Stimulated activated naive CD8-positive, alpha-beta T cell treated with anti-CD3 and anti-CD28 coated beads, Interleukin-15, amount 100 ng/mL, for 72 hours (primary cell): ENCODE data around the gene CNNM4.

ENCODE experiments used
- ATAC-seq: fragments of 150-1000 bp; cut with Tn5 transposase; 2 replicates; pipeline ENCODE4 v1.10.0; 2021; ENCODE audit warnings: mild to moderate bottlenecking, moderate library complexity
- DNase-seq, 2 donors: peaks; one replicate each; pipeline ENCODE4 v3.0.0; 2021 to 2022
- H3K27ac Mint-ChIP-seq, 2 donors: one replicate each; pipeline ENCODE4 v1.8.0; 2022; ENCODE audit warnings: mild to moderate bottlenecking in 2 of 2, mixed read lengths in 2 of 2, moderate library complexity in 2 of 2
- H3K27me3 Mint-ChIP-seq: one replicate; pipeline ENCODE4 v1.8.0; 2022; ENCODE audit warnings: mixed read lengths
- H3K4me1 Mint-ChIP-seq: one replicate; pipeline ENCODE4 v1.8.0; 2022; ENCODE audit warnings: mild to moderate bottlenecking, mixed read lengths
- H3K4me3 Mint-ChIP-seq, 2 donors: one replicate each; pipeline ENCODE4 v1.8.0; 2022; ENCODE audit warnings: mild to moderate bottlenecking in 2 of 2, mixed read lengths in 2 of 2, moderate library complexity in 1 of 2
- H3K9me3 Mint-ChIP-seq, 2 donors: one replicate each; pipeline ENCODE4 v1.8.0; 2022; ENCODE audit warnings: mixed read lengths in 2 of 2

CNNM4 gene

GRCh38 chr2:96810783-96811192 is 50.1 kb downstream of the CNNM4 start:
- H3K4me1 Mint-ChIP-seq, result peaks cover 27% of the 10 kb centered on the region
- no peaks in the 10 kb centered on the region for H3K27me3 Mint-ChIP-seq
- no peak overlapping the region for H3K27ac Mint-ChIP-seq
- no peaks in the 10 kb centered on the region for H3K9me3 Mint-ChIP-seq
- no peak for ATAC-seq
- no peak overlapping the region for H3K4me3 Mint-ChIP-seq
- no peak for DNase-seq

DNA sequence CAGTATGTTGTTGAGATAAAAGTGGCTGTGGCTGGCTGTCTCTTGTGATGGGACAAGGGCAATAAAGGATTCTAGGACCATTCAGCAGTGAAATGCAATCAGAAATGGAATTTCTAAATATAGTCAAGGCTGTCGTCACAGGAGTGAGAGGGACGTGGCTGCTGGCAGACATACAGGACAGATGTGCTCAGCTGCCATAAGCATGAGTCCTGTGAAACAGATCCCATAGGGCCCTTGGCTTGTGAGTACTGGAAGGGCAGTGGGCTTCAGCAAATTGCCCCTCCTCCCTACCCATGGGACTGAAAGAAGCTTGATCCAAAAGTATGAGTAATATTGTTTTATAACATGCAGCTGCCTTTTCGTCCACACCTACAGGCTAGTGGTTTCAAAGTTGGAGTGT is 51.2 kb downstream of the CNNM4 start:
- H3K9me3 Mint-ChIP-seq, result no peaks in the 10 kb centered on the region
- ATAC-seq, result no peak
- no peak overlapping the region for H3K4me3 Mint-ChIP-seq
- peaks cover 19% of the 10 kb centered on the region for H3K4me1 Mint-ChIP-seq
- no peak overlapping the region for H3K27ac Mint-ChIP-seq
- DNase-seq, result no peak
- H3K27me3 Mint-ChIP-seq, result no peaks in the 10 kb centered on the region

DNA sequence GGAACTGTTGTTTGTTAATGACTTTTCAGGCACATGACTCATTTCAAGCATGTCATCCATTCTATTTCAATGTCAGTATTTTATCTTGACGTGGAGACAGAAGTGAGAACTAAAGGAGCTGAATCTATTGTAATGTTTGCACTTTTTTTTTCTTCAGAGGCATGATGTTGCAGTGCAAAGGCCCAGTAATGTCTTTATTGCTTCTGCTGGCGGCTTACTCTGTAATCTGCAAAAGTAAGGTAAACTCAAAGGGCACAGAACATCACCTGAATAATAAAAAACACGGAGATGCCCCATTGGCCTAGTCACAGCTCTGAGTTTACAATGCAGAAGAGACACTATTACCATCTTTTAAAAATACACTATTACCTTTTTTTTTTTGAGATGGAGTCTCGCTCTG is 53.0 kb downstream of the CNNM4 start:
- Mint-ChIP-seq H3K27ac (no peak overlapping the region), H3K4me3 (no peak overlapping the region), H3K27me3 (no peaks in the 10 kb centered on the region), H3K4me1 (peaks cover 34% of the 10 kb centered on the region), H3K9me3 (no peaks in the 10 kb centered on the region)
- DNase-seq (no peak), ATAC-seq (no peak)

DNA sequence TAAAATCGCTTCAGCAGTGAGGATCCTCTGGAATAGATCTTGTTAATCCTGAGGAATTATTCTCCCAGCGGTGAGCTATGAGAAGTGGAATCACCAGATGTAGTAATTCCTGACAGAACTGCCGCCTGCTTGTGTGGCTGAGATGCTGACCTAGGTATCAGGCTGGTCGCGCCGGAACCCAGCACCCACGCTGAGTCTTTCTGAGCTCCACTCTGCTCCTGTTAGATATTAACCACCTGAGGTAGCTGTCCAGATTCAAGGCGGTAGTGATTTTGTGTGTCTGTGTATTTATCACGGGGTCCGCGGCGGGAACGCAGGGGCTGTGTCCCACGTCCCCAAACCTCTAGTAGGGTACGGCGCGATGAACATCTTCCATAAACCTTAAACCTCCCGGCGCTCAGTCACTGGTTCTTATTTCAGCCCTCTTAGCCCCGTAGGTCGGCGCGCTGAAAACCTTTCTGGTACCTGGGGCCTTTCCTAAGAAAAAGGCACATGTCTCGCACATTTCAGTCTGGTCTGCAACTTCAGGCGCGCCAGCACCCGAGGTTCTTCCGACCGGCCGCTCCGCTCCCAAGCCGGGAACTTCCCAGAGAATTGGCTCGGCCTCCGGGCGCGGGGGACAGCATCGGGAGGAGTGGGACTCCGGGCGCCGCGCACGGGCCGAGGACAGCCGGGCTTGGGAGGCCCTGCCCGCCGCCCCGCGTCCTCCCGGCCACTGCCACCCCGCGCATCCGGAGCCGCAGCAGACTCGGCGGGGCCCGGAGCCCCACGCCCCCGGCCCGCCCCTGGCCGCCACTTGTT is 54.8 kb downstream of the CNNM4 start:
- ATAC-seq (peak; percentile 5), DNase-seq (peak in 1 of 2 donors; percentile 24)
- Mint-ChIP-seq H3K4me1 (peaks cover 52% of the 10 kb centered on the region), H3K4me3 (peak overlapping the region; percentile 84 to 89), H3K9me3 (no peaks in the 10 kb centered on the region), H3K27me3 (no peaks in the 10 kb centered on the region), H3K27ac (peak overlapping the region in 1 of 2 donors; percentile 21)

DNA sequence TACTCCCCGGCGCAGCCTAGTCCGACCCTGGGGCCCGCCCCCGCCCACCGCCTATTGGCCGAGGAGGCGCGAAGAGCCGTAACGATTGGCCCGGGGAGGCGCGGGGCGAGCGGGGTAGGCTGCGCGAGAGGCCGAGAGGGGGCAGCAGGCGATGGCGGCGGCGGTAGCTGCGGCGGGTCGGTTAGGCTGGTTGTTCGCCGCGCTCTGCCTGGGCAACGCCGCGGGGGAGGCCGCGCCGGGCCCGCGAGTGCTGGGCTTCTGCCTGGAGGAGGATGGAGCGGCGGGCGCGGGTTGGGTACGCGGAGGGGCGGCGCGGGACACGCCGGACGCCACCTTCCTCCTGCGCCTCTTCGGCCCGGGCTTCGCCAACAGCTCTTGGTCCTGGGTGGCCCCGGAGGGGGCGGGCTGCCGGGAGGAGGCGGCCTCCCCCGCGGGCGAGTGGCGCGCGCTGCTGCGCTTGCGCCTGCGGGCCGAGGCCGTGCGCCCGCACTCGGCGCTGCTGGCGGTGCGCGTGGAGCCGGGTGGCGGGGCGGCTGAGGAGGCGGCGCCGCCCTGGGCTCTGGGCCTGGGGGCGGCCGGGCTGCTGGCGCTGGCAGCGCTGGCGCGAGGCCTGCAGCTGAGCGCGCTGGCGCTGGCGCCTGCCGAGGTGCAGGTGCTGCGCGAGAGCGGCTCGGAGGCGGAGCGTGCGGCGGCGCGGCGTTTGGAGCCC is 55.6 kb downstream of the CNNM4 start, which contains the start of gene CNNM3:
CNNM3 (plus strand) TSS at position 142 of the 709 bp plus-strand sequence; CDS start at position 152, 10 bp downstream.
- H3K27ac Mint-ChIP-seq, result peak within 1 kb of the TSS in 1 of 2 donors; percentile 21
- peak within 1 kb of the TSS; percentile 84 to 89 for H3K4me3 Mint-ChIP-seq
- ATAC-seq (peak; percentile 95), DNase-seq (peak; percentile 96 to 97)
- H3K4me1 Mint-ChIP-seq, result peaks cover 60% of the 10 kb centered on the region
- no peaks in the 10 kb centered on the region for H3K9me3 Mint-ChIP-seq
- H3K27me3 Mint-ChIP-seq, result no peaks in the 10 kb centered on the region

- Mint-ChIP-seq H3K4me1 (peaks cover 62% of the 10 kb centered on the region), H3K4me3 (peak overlapping the region; percentile 82 to 83), H3K27ac (no peak overlapping the region), H3K9me3 (no peaks in the 10 kb centered on the region), H3K27me3 (no peaks in the 10 kb centered on the region)
- ATAC-seq (no peak), DNase-seq (no peak)
Measured at GRCh38 chr2:96816836-96817702, 56.4 kb downstream of the CNNM4 start.

- H3K27me3 Mint-ChIP-seq, result no peaks in the 10 kb centered on the region
- ATAC-seq (no peak), DNase-seq (no peak)
- no peak overlapping the region for H3K27ac Mint-ChIP-seq
- peak overlapping the region; percentile 82 to 83 for H3K4me3 Mint-ChIP-seq
- H3K4me1 Mint-ChIP-seq, result peaks cover 56% of the 10 kb centered on the region
- H3K9me3 Mint-ChIP-seq, result no peaks in the 10 kb centered on the region
Measured at GRCh38 chr2:96817882-96818281, 57.2 kb downstream of the CNNM4 start.

- Mint-ChIP-seq H3K9me3 (no peaks in the 10 kb centered on the region), H3K27me3 (no peaks in the 10 kb centered on the region), H3K4me1 (peaks cover 52% of the 10 kb centered on the region), H3K4me3 (peak overlapping the region; percentile 5 to 55), H3K27ac (no peak overlapping the region)
- DNase-seq (no peak), ATAC-seq (no peak)
Measured at GRCh38 chr2:96819128-96819875, 58.6 kb downstream of the CNNM4 start.

DNA sequence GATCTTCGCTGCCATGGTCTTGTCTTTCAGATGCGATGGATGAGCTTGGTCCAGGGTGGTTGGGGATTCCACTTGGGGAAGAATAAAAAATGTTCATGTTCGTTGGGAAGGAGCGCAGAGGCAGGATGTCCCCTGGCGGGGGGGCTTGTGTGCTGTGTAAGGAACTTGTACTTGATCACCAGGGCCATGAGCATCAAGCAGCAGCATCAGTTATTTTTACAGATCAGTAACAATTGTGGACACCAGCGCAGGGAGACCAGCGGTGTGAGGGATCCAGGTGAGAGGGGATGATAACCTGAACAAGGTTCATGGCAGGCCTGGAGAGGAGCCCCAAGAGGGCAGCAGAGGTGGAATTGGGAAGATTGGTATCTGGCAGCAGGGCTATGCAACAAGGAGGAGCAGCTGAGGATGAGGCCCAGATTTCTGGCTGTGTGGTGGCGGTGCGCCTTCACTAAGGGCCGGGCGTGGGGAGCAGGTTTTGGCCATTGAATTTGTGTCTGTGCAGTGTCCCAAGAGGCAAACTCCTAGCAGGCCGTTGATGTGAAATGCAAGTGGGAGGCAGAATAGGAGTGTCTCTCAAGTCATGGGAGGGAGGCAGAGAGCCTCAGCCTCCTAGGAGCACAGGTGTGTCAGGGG is 59.3 kb downstream of the CNNM4 start:
- DNase-seq (no peak), ATAC-seq (no peak)
- Mint-ChIP-seq H3K27ac (peak overlapping the region in 1 of 2 donors; percentile 3), H3K27me3 (no peaks in the 10 kb centered on the region), H3K9me3 (no peaks in the 10 kb centered on the region), H3K4me3 (peak overlapping the region in 1 of 2 donors; percentile 9), H3K4me1 (peaks cover 50% of the 10 kb centered on the region)

GRCh38 chr2:96821113-96821675 is 60.5 kb downstream of the CNNM4 start:
- Mint-ChIP-seq H3K27me3 (no peaks in the 10 kb centered on the region), H3K27ac (peak overlapping the region in 1 of 2 donors; percentile 37), H3K4me1 (peaks cover 44% of the 10 kb centered on the region), H3K4me3 (no peak overlapping the region), H3K9me3 (no peaks in the 10 kb centered on the region)
- ATAC-seq (no peak), DNase-seq (no peak)

GRCh38 chr2:96822786-96823185 is 62.1 kb downstream of the CNNM4 start:
- Mint-ChIP-seq H3K4me1 (peaks cover 37% of the 10 kb centered on the region), H3K9me3 (no peaks in the 10 kb centered on the region), H3K27ac (no peak overlapping the region), H3K27me3 (no peaks in the 10 kb centered on the region), H3K4me3 (no peak overlapping the region)
- no peak for ATAC-seq
- DNase-seq, result no peak

DNA sequence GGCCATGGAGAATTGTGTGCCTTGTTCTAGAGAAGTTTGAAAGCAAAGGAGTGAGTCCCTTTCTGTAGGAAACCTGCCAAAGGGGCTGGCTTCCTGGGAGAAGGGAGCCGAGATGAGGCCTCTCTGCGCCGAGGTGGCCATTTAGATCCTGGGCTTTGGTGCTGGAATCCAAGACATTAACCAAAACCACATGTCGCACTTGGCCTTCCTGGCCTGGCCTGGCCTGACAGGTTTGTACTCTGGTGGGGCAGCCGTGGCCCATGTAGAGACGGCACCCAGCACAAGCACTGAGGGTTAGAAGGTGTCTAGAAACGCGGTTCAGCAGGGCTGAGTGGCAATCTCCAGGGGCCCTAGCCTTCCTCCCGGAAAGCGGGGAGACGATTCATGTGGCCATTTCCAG is 62.5 kb downstream of the CNNM4 start:
- no peak overlapping the region for H3K4me3 Mint-ChIP-seq
- peaks cover 33% of the 10 kb centered on the region for H3K4me1 Mint-ChIP-seq
- H3K27me3 Mint-ChIP-seq, result no peaks in the 10 kb centered on the region
- DNase-seq (no peak), ATAC-seq (no peak)
- H3K9me3 Mint-ChIP-seq, result no peaks in the 10 kb centered on the region
- no peak overlapping the region for H3K27ac Mint-ChIP-seq

DNA sequence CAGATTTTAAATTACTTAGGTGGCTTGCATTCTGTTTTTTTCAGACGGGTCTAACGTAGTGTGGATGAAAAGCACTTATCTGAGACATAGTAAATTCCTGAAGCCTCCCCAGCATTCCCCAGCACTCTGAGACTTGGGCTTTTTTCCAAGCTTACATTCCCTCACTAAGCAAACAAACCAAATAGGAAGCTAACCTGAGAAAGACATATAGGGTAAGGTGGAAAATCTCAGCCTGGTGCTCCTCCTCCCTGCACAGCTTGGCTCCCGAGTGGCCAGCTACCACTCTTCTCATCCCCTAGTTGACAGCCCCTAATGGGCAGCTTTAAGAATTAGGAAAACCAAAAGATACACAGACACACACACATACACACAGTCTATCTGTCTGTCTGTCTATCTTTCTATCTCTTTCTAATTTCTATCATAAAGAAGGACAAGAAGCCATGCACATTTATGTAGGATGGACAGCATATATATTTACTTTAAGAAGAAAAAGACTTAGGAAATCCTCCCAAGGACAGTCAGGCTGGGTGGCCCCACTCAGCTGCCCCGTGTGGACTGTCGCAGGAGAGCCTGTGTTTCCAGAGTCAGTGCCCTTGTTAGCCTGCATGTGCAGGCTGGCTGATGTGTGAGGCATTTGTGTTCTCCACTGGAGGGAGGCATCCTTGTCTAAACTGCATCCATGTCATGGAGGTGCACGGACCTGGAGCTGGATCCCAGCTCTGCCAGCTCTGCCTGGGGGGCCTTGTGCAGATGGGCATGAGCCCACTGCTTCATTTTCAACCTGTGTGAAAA is 63.6 kb downstream of the CNNM4 start:
- DNase-seq (no peak), ATAC-seq (no peak)
- Mint-ChIP-seq H3K27me3 (no peaks in the 10 kb centered on the region), H3K9me3 (no peaks in the 10 kb centered on the region), H3K4me1 (peaks cover 23% of the 10 kb centered on the region), H3K27ac (no peak overlapping the region), H3K4me3 (no peak overlapping the region)

DNA sequence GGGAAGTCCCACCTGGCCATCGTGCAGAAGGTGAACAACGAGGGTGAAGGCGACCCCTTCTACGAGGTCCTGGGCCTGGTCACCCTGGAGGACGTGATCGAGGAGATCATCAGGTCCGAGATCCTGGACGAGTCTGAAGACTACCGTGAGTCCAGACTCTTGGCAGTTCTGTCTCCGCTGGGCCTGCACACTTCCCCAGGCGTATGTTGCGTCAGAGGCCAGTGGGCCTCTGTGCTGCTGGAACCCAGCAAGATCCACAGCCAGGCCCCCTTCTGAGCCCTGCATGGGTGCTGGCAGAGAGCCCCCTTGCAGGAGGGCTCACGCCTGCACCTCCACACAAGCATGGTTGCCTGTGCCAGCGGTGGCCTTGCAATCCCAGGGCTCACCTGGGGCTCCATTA is 64.4 kb downstream of the CNNM4 start:
- Mint-ChIP-seq H3K9me3 (no peaks in the 10 kb centered on the region), H3K27ac (no peak overlapping the region), H3K4me1 (peaks cover 15% of the 10 kb centered on the region), H3K27me3 (no peaks in the 10 kb centered on the region), H3K4me3 (no peak overlapping the region)
- DNase-seq (no peak), ATAC-seq (no peak)
